Stomach (tissue), 4 donors: ENCODE measurements around the gene PILRB.
"Not testable (repeated sequence)": the region's sequence is repeated elsewhere in the genome, so short reads cannot be mapped to it uniquely, and the experiment has no call there.

Experiments
- POLR2A ChIP-seq, 4 donors: fragments of 450-650 bp; IDR thresholded peaks; one replicate each; pipeline ENCODE4 v1.6.1; 2016; ENCODE audit warnings: antibody characterized with exemption in 4 of 4, control low read depth in 2 of 4, mild to moderate bottlenecking in 1 of 4, moderate library complexity in 1 of 4
- TF ChIP-seq, protein P1 (sequence below), 7 experiments: fragments of 450-650 bp in 4 of 7; fragments of 200-600 bp in 3 of 7; sonication (generic) in 3 of 7; IDR thresholded peaks; one replicate each; pipeline ENCODE4 v1.5.1; 2016 to 2019; ENCODE audit warnings: antibody characterized with exemption in 7 of 7, control low read depth in 2 of 7, mild to moderate bottlenecking in 1 of 7

DNA sequence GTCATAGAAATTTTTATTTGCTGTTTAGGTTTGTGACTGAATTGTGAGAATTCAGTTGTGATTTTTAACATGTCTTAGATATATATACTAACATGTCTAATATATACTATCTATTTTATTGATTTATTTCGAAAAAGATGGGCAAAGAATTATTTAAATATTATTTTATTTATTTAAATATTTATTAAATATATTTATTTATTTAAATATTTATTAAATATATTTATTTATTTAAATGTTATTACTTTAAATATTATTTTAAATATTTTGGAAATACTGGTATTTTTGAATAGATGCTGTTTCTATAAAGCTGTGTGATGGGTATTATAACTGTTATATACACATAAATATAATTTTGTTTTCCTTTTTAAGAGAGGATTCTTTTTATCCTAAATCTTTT is 36.3 kb upstream of the PILRB start:
- TF ChIP-seq, protein P1, sequence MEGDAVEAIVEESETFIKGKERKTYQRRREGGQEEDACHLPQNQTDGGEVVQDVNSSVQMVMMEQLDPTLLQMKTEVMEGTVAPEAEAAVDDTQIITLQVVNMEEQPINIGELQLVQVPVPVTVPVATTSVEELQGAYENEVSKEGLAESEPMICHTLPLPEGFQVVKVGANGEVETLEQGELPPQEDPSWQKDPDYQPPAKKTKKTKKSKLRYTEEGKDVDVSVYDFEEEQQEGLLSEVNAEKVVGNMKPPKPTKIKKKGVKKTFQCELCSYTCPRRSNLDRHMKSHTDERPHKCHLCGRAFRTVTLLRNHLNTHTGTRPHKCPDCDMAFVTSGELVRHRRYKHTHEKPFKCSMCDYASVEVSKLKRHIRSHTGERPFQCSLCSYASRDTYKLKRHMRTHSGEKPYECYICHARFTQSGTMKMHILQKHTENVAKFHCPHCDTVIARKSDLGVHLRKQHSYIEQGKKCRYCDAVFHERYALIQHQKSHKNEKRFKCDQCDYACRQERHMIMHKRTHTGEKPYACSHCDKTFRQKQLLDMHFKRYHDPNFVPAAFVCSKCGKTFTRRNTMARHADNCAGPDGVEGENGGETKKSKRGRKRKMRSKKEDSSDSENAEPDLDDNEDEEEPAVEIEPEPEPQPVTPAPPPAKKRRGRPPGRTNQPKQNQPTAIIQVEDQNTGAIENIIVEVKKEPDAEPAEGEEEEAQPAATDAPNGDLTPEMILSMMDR (IDR thresholded peaks at IDR 0.05): not testable (repeated sequence)
- TF ChIP-seq POLR2A (IDR thresholded peaks at IDR 0.05): not testable (repeated sequence)
